Activated CD4-positive, alpha-beta T cell treated with anti-CD3 and anti-CD28 coated beads for 24 hours (primary cell): Measurements from ENCODE around the gene HSPA2.

ENCODE experiments used
- DNase-seq, 2 donors: peaks; one replicate each; pipeline ENCODE4 v3.0.0-alpha.2; 2020; ENCODE audit warnings: low read depth in 2 of 2

HSPA2 gene

GRCh38 chr14:64540208-64541202 lies at the start of gene HSPA2:
Gene HSPA2, plus strand, starts transcription at chr14:64540741. Its CDS starts 109 bp downstream, at chr14:64540850.
- DNase-seq: peak; percentile 94 to 96

- DNase-seq: no peak
Measured at GRCh38 chr14:64491637-64492036, 48.9 kb upstream of the HSPA2 start.

GRCh38 chr14:64493455-64493854 lies 47.1 kb upstream of the HSPA2 start:
- no peak for DNase-seq

GRCh38 chr14:64495252-64495651 lies 45.3 kb upstream of the HSPA2 start:
- no peak for DNase-seq

GRCh38 chr14:64496764-64497163 lies 43.8 kb upstream of the HSPA2 start:
- no peak for DNase-seq

GRCh38 chr14:64500088-64500487 lies 40.5 kb upstream of the HSPA2 start:
- no peak for DNase-seq

- DNase-seq: no peak
Measured at GRCh38 chr14:64501411-64502171, 39.0 kb upstream of the HSPA2 start.

- DNase-seq: no peak
Measured at GRCh38 chr14:64502456-64502855, 38.1 kb upstream of the HSPA2 start.

GRCh38 chr14:64502887-64503433 lies 37.6 kb upstream of the HSPA2 start:
- DNase-seq: no peak

- DNase-seq: peak; percentile 83
Measured at GRCh38 chr14:64503434-64504309, 36.9 kb upstream of the HSPA2 start, which contains the start of gene ZBTB25. Gene ZBTB25, minus strand, starts transcription at chr14:64503838. Its CDS starts 13,305 bp downstream, at chr14:64490533.

- DNase-seq: peak; percentile 70 to 75
Measured at GRCh38 chr14:64504310-64504896, 36.1 kb upstream of the HSPA2 start, which contains the start of gene ZBTB1. Gene ZBTB1, plus strand, starts transcription at chr14:64504770. Its CDS starts 16,735 bp downstream, at chr14:64521505.

GRCh38 chr14:64504897-64505794 lies 35.4 kb upstream of the HSPA2 start:
- DNase-seq: peak; percentile 73 to 77

- DNase-seq: no peak
Measured at GRCh38 chr14:64506721-64507120, 33.8 kb upstream of the HSPA2 start.

GRCh38 chr14:64507376-64508156 lies 33.0 kb upstream of the HSPA2 start:
- no peak for DNase-seq

GRCh38 chr14:64508215-64508776 lies 32.2 kb upstream of the HSPA2 start:
- DNase-seq: no peak

GRCh38 chr14:64509036-64509435 lies 31.5 kb upstream of the HSPA2 start:
- DNase-seq: no peak

GRCh38 chr14:64510825-64511671 lies 29.5 kb upstream of the HSPA2 start:
- DNase-seq: peak; percentile 43 to 50
